ENCODE results near the gene GNG7. TPM values are rescaled to one million over a fixed set of nuclear protein-coding genes. Genes with fewer than 3 reads are reported as not detected.

The GNG7 gene
- total RNA-seq, 1 experiment from 2014 or later, result 0.87 TPM

GRCh38 chr19:2613507-2614295 lies 88.8 kb downstream of the GNG7 start:
- H3K9me3 Mint-ChIP-seq (ENCODE audit: low read depth, unreplicated experiment), result no peaks in the 10 kb centered on the region
- CTCF ChIA-PET, result interaction anchor here (0.5 to 1.0 kb wide), 4 partner anchors 22 to 150 kb away, joined by 3 to 4 read pairs (median 4); no protein-coding TSS in a partner anchor
- no peaks in the 10 kb centered on the region for H3K27me3 Mint-ChIP-seq (ENCODE audit: unreplicated experiment)
- H3K4me1 Mint-ChIP-seq (ENCODE audit: low read depth, unreplicated experiment), result peaks cover 11% of the 10 kb centered on the region
- no TSS peak for BruUV-seq (replicated peaks)
- H3K27ac Mint-ChIP-seq (ENCODE audit: unreplicated experiment), result no peak overlapping the region
- peak; percentile 73 for TF ChIP-seq CTCF (IDR thresholded peaks at IDR 0.05; ENCODE audit: unreplicated experiment)
- H3K4me3 Mint-ChIP-seq (ENCODE audit: low read depth, unreplicated experiment), result no peak overlapping the region
- intact Hi-C loops (cut with micrococcal nuclease; ENCODE audit: unreplicated experiment), result loop anchor here (5.0 kb wide), 1 partner anchor 71 kb away; no protein-coding TSS in a partner anchor
- DNase-seq, result peak; percentile 49
- H3K36me3 Mint-ChIP-seq (ENCODE audit: insufficient read depth, unreplicated experiment), result peaks cover 5% of the 10 kb centered on the region

GRCh38 chr19:2612619-2613249 lies 89.8 kb downstream of the GNG7 start:
- BruUV-seq (replicated peaks), result no TSS peak
- Mint-ChIP-seq H3K27ac (ENCODE audit: unreplicated experiment) (no peak overlapping the region), H3K4me1 (ENCODE audit: low read depth, unreplicated experiment) (peaks cover 1% of the 10 kb centered on the region), H3K4me3 (ENCODE audit: low read depth, unreplicated experiment) (no peak overlapping the region), H3K36me3 (ENCODE audit: insufficient read depth, unreplicated experiment) (peaks cover 5% of the 10 kb centered on the region), H3K27me3 (ENCODE audit: unreplicated experiment) (no peaks in the 10 kb centered on the region), H3K9me3 (ENCODE audit: low read depth, unreplicated experiment) (no peaks in the 10 kb centered on the region)
- DNase-seq, result no peak
- CTCF ChIA-PET, result interaction anchor here (0.6 to 2.0 kb wide), 2 partner anchors 33 to 136 kb away, joined by 3 to 14 read pairs; no protein-coding TSS in a partner anchor
- intact Hi-C loops (cut with micrococcal nuclease; ENCODE audit: unreplicated experiment), result loop anchor here (5.0 kb wide), 1 partner anchor 70 kb away; no protein-coding TSS in a partner anchor
- TF ChIP-seq CTCF (IDR thresholded peaks at IDR 0.05; ENCODE audit: unreplicated experiment), result no peak

- H3K36me3 Mint-ChIP-seq (ENCODE audit: insufficient read depth, unreplicated experiment), result peaks cover 5% of the 10 kb centered on the region
- TF ChIP-seq CTCF (IDR thresholded peaks at IDR 0.05; ENCODE audit: unreplicated experiment), result no peak
- peak overlapping the region; percentile 62 for H3K4me3 Mint-ChIP-seq (ENCODE audit: low read depth, unreplicated experiment)
- no peaks in the 10 kb centered on the region for H3K9me3 Mint-ChIP-seq (ENCODE audit: low read depth, unreplicated experiment)
- no peak overlapping the region for H3K27ac Mint-ChIP-seq (ENCODE audit: unreplicated experiment)
- BruUV-seq (replicated peaks), result no TSS peak
- CTCF ChIA-PET, result interaction anchor here (0.6 to 2.0 kb wide), 10 partner anchors 24 to 184 kb away, joined by 3 to 14 read pairs (median 6); partner anchors contain the start of genes GADD45B, LMNB2 and TIMM13
- no peak for DNase-seq
- intact Hi-C loops (cut with micrococcal nuclease; ENCODE audit: unreplicated experiment), result loop anchor here (1.0 to 5.0 kb wide), 2 partner anchors 32 to 69 kb away; no protein-coding TSS in a partner anchor
- no peaks in the 10 kb centered on the region for H3K27me3 Mint-ChIP-seq (ENCODE audit: unreplicated experiment)
- H3K4me1 Mint-ChIP-seq (ENCODE audit: low read depth, unreplicated experiment), result no peaks in the 10 kb centered on the region
Observed at GRCh38 chr19:2611483-2612464, 90.7 kb downstream of the GNG7 start.

All from Calu3 (cell line).